SHP77 treated with DMSO at 0.1 percent for 48 hours (cell line): ENCODE data around the gene VIPR2.
"Not testable (repeated sequence)": the region's sequence is repeated elsewhere in the genome, so short reads cannot be mapped to it uniquely, and the experiment has no call there.

Experiments used
- DNase-seq: peaks from one replicate; lab custom pipeline; 2025; lab: John Stamatoyannopoulos, UW

The VIPR2 gene

GRCh38 chr7:159104188-159104920 is 40.3 kb downstream of the VIPR2 start:
- DNase-seq = no peak

GRCh38 chr7:159103382-159104187 is 41.1 kb downstream of the VIPR2 start:
- no peak for DNase-seq

GRCh38 chr7:159102681-159103381 is 41.8 kb downstream of the VIPR2 start:
- no peak for DNase-seq

- not testable (repeated sequence) for DNase-seq
Measured at GRCh38 chr7:159101661-159102091, 43.0 kb downstream of the VIPR2 start.

- DNase-seq = not testable (repeated sequence)
Measured at GRCh38 chr7:159101083-159101395, 43.6 kb downstream of the VIPR2 start.

GRCh38 chr7:159100281-159101082 is 44.2 kb downstream of the VIPR2 start:
- not testable (repeated sequence) for DNase-seq

- DNase-seq = no peak
Measured at GRCh38 chr7:159099711-159100231, 44.9 kb downstream of the VIPR2 start.

GRCh38 chr7:159098811-159099655 is 45.6 kb downstream of the VIPR2 start:
- DNase-seq = no peak

- no peak for DNase-seq
Measured at GRCh38 chr7:159098424-159098786, 46.3 kb downstream of the VIPR2 start.

- no peak for DNase-seq
Measured at GRCh38 chr7:159097661-159098423, 46.8 kb downstream of the VIPR2 start.

- DNase-seq = no peak
Measured at GRCh38 chr7:159096736-159097581, 47.7 kb downstream of the VIPR2 start.

- no peak for DNase-seq
Measured at GRCh38 chr7:159095979-159096411, 48.7 kb downstream of the VIPR2 start.

GRCh38 chr7:159094919-159095915 is 49.5 kb downstream of the VIPR2 start:
- no peak for DNase-seq

- no peak for DNase-seq
Measured at GRCh38 chr7:159094023-159094740, 50.5 kb downstream of the VIPR2 start.

GRCh38 chr7:159093351-159093971 is 51.2 kb downstream of the VIPR2 start:
- no peak for DNase-seq

GRCh38 chr7:159092701-159093121 is 52.0 kb downstream of the VIPR2 start:
- no peak for DNase-seq
